AG09319 (cell line): Measurements from ENCODE around the gene ZNF839.
"Not testable (repeated sequence)": the region's sequence is repeated elsewhere in the genome, so short reads cannot be mapped to it uniquely, and the experiment has no call there.

Source experiments
- DNase-seq: peaks from one replicate; pipeline ENCODE4 v3.0.0-alpha.2; 2010; ENCODE audit warnings: low read depth; ENCODE audit errors: extremely low read depth
- TF ChIP-seq, protein P1 (sequence below): IDR thresholded peaks from 2 replicates; pipeline ENCODE4 v1.5.1; 2011; ENCODE audit warnings: low read depth, mild to moderate bottlenecking, inconsistent platforms, low read length, moderate library complexity

Gene ZNF839

GRCh38 chr14:102345232-102345631, 25.7 kb downstream of the ZNF839 start:
- TF ChIP-seq, protein P1, sequence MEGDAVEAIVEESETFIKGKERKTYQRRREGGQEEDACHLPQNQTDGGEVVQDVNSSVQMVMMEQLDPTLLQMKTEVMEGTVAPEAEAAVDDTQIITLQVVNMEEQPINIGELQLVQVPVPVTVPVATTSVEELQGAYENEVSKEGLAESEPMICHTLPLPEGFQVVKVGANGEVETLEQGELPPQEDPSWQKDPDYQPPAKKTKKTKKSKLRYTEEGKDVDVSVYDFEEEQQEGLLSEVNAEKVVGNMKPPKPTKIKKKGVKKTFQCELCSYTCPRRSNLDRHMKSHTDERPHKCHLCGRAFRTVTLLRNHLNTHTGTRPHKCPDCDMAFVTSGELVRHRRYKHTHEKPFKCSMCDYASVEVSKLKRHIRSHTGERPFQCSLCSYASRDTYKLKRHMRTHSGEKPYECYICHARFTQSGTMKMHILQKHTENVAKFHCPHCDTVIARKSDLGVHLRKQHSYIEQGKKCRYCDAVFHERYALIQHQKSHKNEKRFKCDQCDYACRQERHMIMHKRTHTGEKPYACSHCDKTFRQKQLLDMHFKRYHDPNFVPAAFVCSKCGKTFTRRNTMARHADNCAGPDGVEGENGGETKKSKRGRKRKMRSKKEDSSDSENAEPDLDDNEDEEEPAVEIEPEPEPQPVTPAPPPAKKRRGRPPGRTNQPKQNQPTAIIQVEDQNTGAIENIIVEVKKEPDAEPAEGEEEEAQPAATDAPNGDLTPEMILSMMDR, result no peak
- no peak for DNase-seq

DNA sequence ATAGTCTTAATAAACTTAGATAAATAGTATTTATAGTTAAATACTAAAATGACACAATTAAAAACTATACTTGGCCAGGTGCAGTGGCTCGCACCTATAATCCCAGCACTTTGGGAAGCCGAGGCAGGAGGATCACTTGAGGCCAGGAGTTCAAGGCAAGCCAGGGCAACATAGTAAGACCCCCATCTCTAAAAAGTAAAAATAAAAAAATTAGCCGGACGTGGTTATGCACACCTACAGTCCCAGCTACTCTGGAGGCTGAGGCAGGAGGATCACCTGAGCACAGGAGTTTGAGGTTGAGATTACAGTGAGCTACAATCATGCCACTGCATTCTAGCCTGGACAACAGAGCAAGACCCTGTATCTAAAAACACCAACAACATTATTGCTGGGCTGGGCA, 27.1 kb downstream of the ZNF839 start:
- TF ChIP-seq, protein P1, result no peak
- DNase-seq, result no peak

GRCh38 chr14:102348376-102348775, 28.8 kb downstream of the ZNF839 start:
- TF ChIP-seq, protein P1, result no peak

DNA sequence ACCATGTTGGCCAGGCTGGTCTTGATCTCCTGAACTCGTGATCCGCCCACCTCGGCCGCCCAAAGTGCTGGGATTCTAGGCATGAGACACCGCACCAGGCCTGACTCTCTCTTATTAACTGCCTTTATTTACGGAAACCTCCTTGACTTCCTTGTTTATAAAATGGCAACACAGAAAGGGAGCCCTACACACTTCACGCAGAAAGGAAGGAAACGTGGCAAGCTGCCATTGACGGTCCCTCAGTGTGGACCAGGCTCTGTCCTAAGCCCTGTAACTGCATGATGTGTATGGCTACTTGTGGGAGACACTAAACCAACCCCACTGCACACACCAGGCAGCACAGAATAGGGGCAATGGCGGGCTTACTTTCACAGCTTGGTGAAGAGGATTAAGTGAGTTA, 31.5 kb downstream of the ZNF839 start:
- DNase-seq, result no peak
- TF ChIP-seq, protein P1, result no peak

More at GRCh38 chr14:102348376-102348775, 28.8 kb downstream of the ZNF839 start:
- no peak for DNase-seq

GRCh38 chr14:102351593-102351992, 32.0 kb downstream of the ZNF839 start:
- not testable (repeated sequence) for DNase-seq

DNA sequence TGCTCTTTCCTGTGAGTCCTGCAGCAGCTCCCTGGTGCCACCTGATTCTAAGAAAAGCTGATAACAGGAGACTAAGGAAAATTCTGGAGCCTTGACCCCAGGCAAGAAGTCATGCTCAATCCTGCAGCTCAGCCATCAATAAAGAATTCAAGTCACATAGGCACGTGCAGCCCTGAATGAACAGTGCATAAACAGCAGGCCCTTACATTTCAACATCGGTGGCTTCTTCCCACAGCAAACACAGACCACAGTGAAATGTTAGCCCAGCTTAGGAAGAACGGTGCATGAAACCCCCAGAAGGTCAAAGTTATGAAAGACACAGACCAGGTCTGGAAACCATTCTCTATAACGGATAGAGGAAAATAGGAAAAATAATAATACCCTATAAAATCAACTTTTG, 32.7 kb downstream of the ZNF839 start:
- TF ChIP-seq, protein P1, result no peak
- DNase-seq, result no peak

GRCh38 chr14:102353126-102353619, 33.6 kb downstream of the ZNF839 start:
- no peak for DNase-seq
- TF ChIP-seq, protein P1, result no peak

DNA sequence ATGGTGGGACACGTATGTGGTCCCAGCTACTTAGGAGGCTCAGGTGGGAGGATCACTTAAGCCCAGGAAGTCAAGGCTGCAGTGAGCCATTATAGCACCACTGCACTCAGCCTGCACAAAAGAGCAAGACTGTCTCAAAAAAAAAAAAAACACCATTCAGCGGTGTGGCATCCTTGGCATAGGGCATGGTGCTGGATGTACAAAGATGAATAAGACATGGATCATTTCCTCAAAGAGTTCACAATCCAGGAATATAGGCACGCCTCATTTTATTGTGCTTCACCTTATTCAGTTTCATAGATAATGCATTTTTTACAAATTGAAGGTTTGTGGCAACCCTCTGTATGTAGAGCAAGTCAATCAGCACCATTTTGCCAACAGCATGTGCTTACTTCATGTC, 36.7 kb downstream of the ZNF839 start:
- no peak for DNase-seq
- TF ChIP-seq, protein P1, result no peak
